HG03575 (cell line): Measurements from ENCODE around the gene FFAR3.

Source experiments
- ATAC-seq: cut with Tn5 transposase; IDR thresholded peaks from one replicate; pipeline ENCODE4 v1.9.1; 2021; ENCODE audit not compliant: unreplicated experiment, insufficient number of reproducible peaks, low FRiP score; ENCODE audit errors: extremely low read depth

The FFAR3 gene

GRCh38 chr19:35328851-35329285, 29.4 kb upstream of the FFAR3 start, which contains the start of gene CD22:
TSS of gene CD22 (plus strand) at chr19:35329187. CDS start at chr19:35332041, 2,854 bp downstream.
- ATAC-seq: no peak

- ATAC-seq: no peak
Observed at GRCh38 chr19:35329323-35329722, 28.9 kb upstream of the FFAR3 start.

GRCh38 chr19:35330475-35330874, 27.8 kb upstream of the FFAR3 start:
- no peak for ATAC-seq

- ATAC-seq: no peak
Observed at GRCh38 chr19:35331551-35332214, 26.6 kb upstream of the FFAR3 start.

- no peak for ATAC-seq
Observed at GRCh38 chr19:35332817-35333216, 25.4 kb upstream of the FFAR3 start.

- ATAC-seq: no peak
Observed at GRCh38 chr19:35334144-35334753, 24.0 kb upstream of the FFAR3 start.

- no peak for ATAC-seq
Observed at GRCh38 chr19:35336166-35336955, 21.9 kb upstream of the FFAR3 start.

- no peak for ATAC-seq
Observed at GRCh38 chr19:35337097-35337983, 20.9 kb upstream of the FFAR3 start.

GRCh38 chr19:35337984-35338296, 20.3 kb upstream of the FFAR3 start:
- ATAC-seq: no peak

GRCh38 chr19:35340431-35340830, 17.8 kb upstream of the FFAR3 start:
- no peak for ATAC-seq

- ATAC-seq: no peak
Observed at GRCh38 chr19:35341006-35341405, 17.3 kb upstream of the FFAR3 start.

GRCh38 chr19:35341565-35342225, 16.6 kb upstream of the FFAR3 start:
- no peak for ATAC-seq

- no peak for ATAC-seq
Observed at GRCh38 chr19:35342430-35342829, 15.8 kb upstream of the FFAR3 start.

GRCh38 chr19:35344511-35345031, 13.7 kb upstream of the FFAR3 start:
- no peak for ATAC-seq

GRCh38 chr19:35345671-35346111, 12.6 kb upstream of the FFAR3 start:
- no peak for ATAC-seq

- ATAC-seq: no peak
Observed at GRCh38 chr19:35346193-35347052, 11.8 kb upstream of the FFAR3 start.

- no peak for ATAC-seq
Observed at GRCh38 chr19:35347171-35347929, 10.9 kb upstream of the FFAR3 start, which contains the start of gene FFAR1. TSS of gene FFAR1 (plus strand) at chr19:35347902. CDS start at chr19:35351552, 3,650 bp downstream.
